CD4-positive, alpha-beta T cell (primary cell): ENCODE data around the gene TLCD5. TPM values are rescaled to one million over a fixed set of nuclear protein-coding genes. Genes with fewer than 3 reads are reported as not detected.

Source experiments
- ATAC-seq: fragments of 200-7000 bp; cut with Tn5 transposase; one replicate; pipeline ENCODE4 v1.10.0; 2022; ENCODE audit warnings: mild to moderate bottlenecking; ENCODE audit not compliant: poor library complexity
- CTCF ChIA-PET: fragments of 350-600 bp; sonication (Branson Sonifier 250); formaldehyde crosslinking; loops from one replicate; lab custom pipeline; 2021; ENCODE audit warnings: antibody characterized with exemption, inconsistent platforms; lab: Charles Lee
- POLR2A ChIA-PET: fragments of 350-600 bp; sonication (Branson Sonifier 250); formaldehyde crosslinking; loops from one replicate; lab custom pipeline; 2021; ENCODE audit warnings: antibody characterized with exemption, inconsistent platforms; lab: Charles Lee
- DNase-seq, 14 experiments: peaks; one replicate each; pipeline ENCODE4 v3.0.0-alpha.2; 2013 to 2020; ENCODE audit warnings: mixed read lengths in 2 of 14
- H3K27ac ChIP-seq, 2 donors: one replicate each; pipeline versions ENCODE4 v1.5.1 to v1.7.0; 2013; ENCODE audit warnings: low read length in 2 of 2, low read depth in 1 of 2, mild to moderate bottlenecking in 1 of 2
- H3K27me3 ChIP-seq, 2 experiments: 1 replicate in 1 of 2; 2 replicates in 1 of 2; pipeline versions ENCODE4 v1.6.1 to v1.7.0; 2013; ENCODE audit warnings: low read length in 2 of 2, control low read depth in 1 of 2, mild to moderate bottlenecking in 1 of 2, moderate library complexity in 1 of 2; ENCODE audit not compliant: insufficient read depth in 2 of 2, control insufficient read depth in 1 of 2
- H3K36me3 ChIP-seq: one replicate; pipeline ENCODE4 v1.6.1; 2013; ENCODE audit warnings: low read length, control low read depth; ENCODE audit not compliant: insufficient read depth
- H3K4me1 ChIP-seq: one replicate; pipeline ENCODE4 v1.6.1; 2013; ENCODE audit warnings: low read length, control low read depth; ENCODE audit not compliant: insufficient read depth
- H3K4me3 ChIP-seq: one replicate; pipeline ENCODE4 v1.5.1; 2013; ENCODE audit warnings: mild to moderate bottlenecking, low read length, moderate library complexity
- H3K9me3 ChIP-seq, 2 experiments: 1 replicate in 1 of 2; 2 replicates in 1 of 2; pipeline versions ENCODE4 v1.6.1 to v1.7.0; 2013; ENCODE audit warnings: low read length in 2 of 2, mild to moderate bottlenecking in 2 of 2, control low read depth in 1 of 2, moderate library complexity in 1 of 2; ENCODE audit not compliant: control insufficient read depth in 1 of 2, insufficient read depth in 1 of 2
- H3K27ac Mint-ChIP-seq: one replicate; pipeline ENCODE4 v1.8.0; 2020; ENCODE audit warnings: mixed read lengths
- H3K27me3 Mint-ChIP-seq: one replicate; pipeline ENCODE4 v1.8.0; 2021; ENCODE audit warnings: mixed read lengths
- H3K36me3 Mint-ChIP-seq: one replicate; pipeline ENCODE4 v1.8.0; 2021; ENCODE audit warnings: low read depth, mixed read lengths
- H3K4me1 Mint-ChIP-seq: one replicate; pipeline ENCODE4 v1.8.0; 2021; ENCODE audit warnings: low read depth, mixed read lengths
- H3K4me3 Mint-ChIP-seq: one replicate; pipeline ENCODE4 v1.8.0; 2020; ENCODE audit warnings: mild to moderate bottlenecking, mixed read lengths
- H3K9me3 Mint-ChIP-seq: one replicate; pipeline ENCODE4 v1.8.0; 2020; ENCODE audit warnings: mixed read lengths
- intact Hi-C, 2 experiments: fragments of 100-400 bp; cut with DNase I in 1 of 2; cut with micrococcal nuclease in 1 of 2; formaldehyde crosslinking; loops; one replicate each; pipeline versions ENCODE4 v1.15.1 to v1.9.0; 2023 to 2025; cut with DNase I, micrococcal nuclease
- total RNA-seq, 174 experiments: library from RNA in 2 of 174; stranded (reverse) in 2 of 174; gene quantifications; one replicate each; pipeline ENCODE4 v1.2.3 and lab custom pipeline; 2021 to 2026
- TF ChIP-seq, protein P1 (sequence below): fragments of 200-600 bp; IDR thresholded peaks from one replicate; pipeline ENCODE4 v1.8.0; 2022; ENCODE audit warnings: antibody characterized with exemption, mild to moderate bottlenecking

TLCD5 gene
- total RNA-seq, 2 experiments from 2014 or later = not detected

DNA sequence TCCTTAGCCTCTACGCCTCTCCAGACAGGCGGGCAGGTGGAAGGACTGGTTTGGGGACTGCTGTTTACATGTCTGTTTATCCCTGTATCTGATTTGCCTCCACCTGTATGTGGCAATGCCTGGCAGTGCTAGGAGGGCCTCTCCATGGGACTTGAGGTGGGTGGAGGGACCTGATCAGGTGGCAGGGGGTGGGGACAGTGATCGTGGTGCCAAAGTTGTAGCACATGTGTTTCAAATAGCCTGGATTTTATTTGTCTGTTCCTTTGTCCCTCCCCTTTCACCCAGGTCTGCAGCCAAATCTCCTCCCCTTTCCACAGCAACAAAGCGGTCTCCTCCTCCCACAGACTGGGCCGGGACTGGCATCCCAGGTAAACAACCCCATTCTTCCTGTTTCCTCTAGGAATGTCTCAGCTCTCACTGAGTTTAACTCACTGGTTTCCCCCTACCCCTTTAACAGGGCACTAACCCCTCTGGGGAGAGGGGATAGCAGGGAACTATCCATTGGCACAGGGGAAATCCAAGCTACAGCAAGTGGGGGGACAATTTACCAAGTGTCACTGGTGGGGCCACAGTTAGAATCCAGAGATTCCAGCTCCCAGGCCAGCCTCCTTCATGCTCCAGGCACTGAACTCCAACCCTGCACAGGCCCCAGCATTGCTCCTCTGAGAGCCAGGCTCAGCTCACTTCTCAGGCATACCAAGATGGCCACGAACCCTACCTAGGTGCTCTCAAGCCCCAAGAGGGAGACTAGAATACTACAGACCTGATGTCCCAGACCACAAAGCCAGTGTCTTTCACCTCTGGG lies 22.9 kb upstream of the TLCD5 start:
- Histone ChIP-seq H3K27me3 (peaks cover under 1 to 5% of the 10 kb centered on the region in 2 experiments), H3K27ac (no peak overlapping the region), H3K9me3 (no peaks in the 10 kb centered on the region), H3K36me3 (no peaks in the 10 kb centered on the region), H3K4me1 (no peaks in the 10 kb centered on the region), H3K4me3 (no peak overlapping the region)
- ChIA-PET POLR2A (interaction anchor here (0.8 kb wide), 1 partner anchor 14 kb away, joined by 3 read pairs; no protein-coding TSS in a partner anchor), CTCF (interaction anchor here (0.6 to 1.4 kb wide), 5 partner anchors 8 to 636 kb away, joined by 3 to 9 read pairs (median 5); no protein-coding TSS in a partner anchor)
- intact Hi-C loops = loop anchor here in 1 of 2 experiments (2.0 to 5.0 kb wide), 3 partner anchors 67 to 635 kb away; no protein-coding TSS in a partner anchor
- H3K36me3 Mint-ChIP-seq = no peaks in the 10 kb centered on the region
- H3K4me3 Mint-ChIP-seq = no peak overlapping the region
- TF ChIP-seq, protein P1, sequence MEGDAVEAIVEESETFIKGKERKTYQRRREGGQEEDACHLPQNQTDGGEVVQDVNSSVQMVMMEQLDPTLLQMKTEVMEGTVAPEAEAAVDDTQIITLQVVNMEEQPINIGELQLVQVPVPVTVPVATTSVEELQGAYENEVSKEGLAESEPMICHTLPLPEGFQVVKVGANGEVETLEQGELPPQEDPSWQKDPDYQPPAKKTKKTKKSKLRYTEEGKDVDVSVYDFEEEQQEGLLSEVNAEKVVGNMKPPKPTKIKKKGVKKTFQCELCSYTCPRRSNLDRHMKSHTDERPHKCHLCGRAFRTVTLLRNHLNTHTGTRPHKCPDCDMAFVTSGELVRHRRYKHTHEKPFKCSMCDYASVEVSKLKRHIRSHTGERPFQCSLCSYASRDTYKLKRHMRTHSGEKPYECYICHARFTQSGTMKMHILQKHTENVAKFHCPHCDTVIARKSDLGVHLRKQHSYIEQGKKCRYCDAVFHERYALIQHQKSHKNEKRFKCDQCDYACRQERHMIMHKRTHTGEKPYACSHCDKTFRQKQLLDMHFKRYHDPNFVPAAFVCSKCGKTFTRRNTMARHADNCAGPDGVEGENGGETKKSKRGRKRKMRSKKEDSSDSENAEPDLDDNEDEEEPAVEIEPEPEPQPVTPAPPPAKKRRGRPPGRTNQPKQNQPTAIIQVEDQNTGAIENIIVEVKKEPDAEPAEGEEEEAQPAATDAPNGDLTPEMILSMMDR = no peak
- no peak for ATAC-seq
- H3K4me1 Mint-ChIP-seq = no peaks in the 10 kb centered on the region
- no peak for DNase-seq
- H3K27ac Mint-ChIP-seq = no peak overlapping the region
- no peaks in the 10 kb centered on the region for H3K9me3 Mint-ChIP-seq
- peaks cover 51% of the 10 kb centered on the region for H3K27me3 Mint-ChIP-seq

- CTCF ChIA-PET = interaction anchor here (0.8 to 1.4 kb wide), 7 partner anchors 9 to 636 kb away, joined by 3 to 9 read pairs (median 3); partner anchors contain the start of gene NECTIN1
- DNase-seq (peak; percentile 26 to 80 (median 45)), ATAC-seq (peak; percentile 62)
- Mint-ChIP-seq H3K4me3 (no peak overlapping the region), H3K27ac (no peak overlapping the region), H3K4me1 (no peaks in the 10 kb centered on the region), H3K9me3 (no peaks in the 10 kb centered on the region), H3K27me3 (peaks cover 45% of the 10 kb centered on the region), H3K36me3 (no peaks in the 10 kb centered on the region)
- H3K4me1 ChIP-seq = no peaks in the 10 kb centered on the region
- H3K4me3 ChIP-seq = no peak overlapping the region
- TF ChIP-seq, protein P1 = peak; percentile 91
- H3K27ac ChIP-seq = no peak overlapping the region
- intact Hi-C loops = loop anchor here (1.0 to 5.0 kb wide), 4 partner anchors 68 to 636 kb away; no protein-coding TSS in a partner anchor
- H3K36me3 ChIP-seq = no peaks in the 10 kb centered on the region
- H3K27me3 ChIP-seq = peaks cover 0 to 3% of the 10 kb centered on the region in 2 experiments
- POLR2A ChIA-PET = interaction anchor here (0.8 kb wide), 1 partner anchor 15 kb away, joined by 3 read pairs; no protein-coding TSS in a partner anchor
- H3K9me3 ChIP-seq = no peaks in the 10 kb centered on the region
These were observed 22.0 kb upstream of the TLCD5 start for GRCh38 chr11:120303004-120303637.

DNA sequence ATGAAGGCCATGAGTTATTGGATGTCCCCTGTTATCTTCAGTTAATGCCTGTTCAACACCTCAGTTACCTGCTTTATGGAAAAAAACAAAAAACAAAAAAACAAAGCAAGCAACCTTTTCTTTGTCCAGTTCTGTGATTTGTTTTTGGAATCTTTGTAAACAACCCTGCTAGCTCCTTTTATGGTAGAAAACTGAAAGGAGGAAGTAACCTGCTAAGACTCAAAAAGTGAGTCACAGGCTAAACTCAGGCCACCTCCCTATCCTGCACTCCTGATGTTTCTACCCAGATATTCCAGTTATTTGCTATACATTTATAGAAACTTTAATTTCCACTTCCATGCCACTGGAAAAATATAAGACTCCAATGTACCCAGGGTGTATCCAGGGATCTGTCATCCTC lies 20.6 kb upstream of the TLCD5 start:
- Histone ChIP-seq H3K27ac (no peak overlapping the region), H3K9me3 (no peaks in the 10 kb centered on the region), H3K36me3 (no peaks in the 10 kb centered on the region), H3K27me3 (peaks cover 0 to 3% of the 10 kb centered on the region in 2 experiments), H3K4me1 (no peaks in the 10 kb centered on the region), H3K4me3 (no peak overlapping the region)
- ChIA-PET CTCF (no interaction called here), POLR2A (no interaction called here)
- Mint-ChIP-seq H3K4me1 (no peaks in the 10 kb centered on the region), H3K27ac (no peak overlapping the region), H3K36me3 (no peaks in the 10 kb centered on the region), H3K4me3 (no peak overlapping the region), H3K27me3 (peaks cover 33% of the 10 kb centered on the region), H3K9me3 (no peaks in the 10 kb centered on the region)
- DNase-seq = no peak
- intact Hi-C loops = loop anchor here in 1 of 2 experiments (5.0 kb wide), 1 partner anchor 637 kb away; no protein-coding TSS in a partner anchor
- TF ChIP-seq, protein P1 = no peak
- ATAC-seq = no peak
